Ascending aorta (tissue), 2 donors: ENCODE results near the gene RTEL1. TPM values are rescaled to one million over a fixed set of nuclear protein-coding genes. Genes with fewer than 3 reads are reported as not detected.

Source experiments
- DNase-seq, 2 donors: peaks; one replicate each; pipeline ENCODE4 v3.0.0-alpha.2; 2019; ENCODE audit warnings: low spot score in 2 of 2
- H3K27ac ChIP-seq, 2 donors: fragments of 200-600 bp; sonication (generic); one replicate each; pipeline ENCODE4 v1.5.1; 2016 to 2017; ENCODE audit warnings: mild to moderate bottlenecking in 1 of 2
- H3K27me3 ChIP-seq: fragments of 200-600 bp; sonication (generic); one replicate; pipeline ENCODE4 v1.5.1; 2017
- H3K36me3 ChIP-seq, 2 donors: fragments of 200-600 bp; sonication (generic); one replicate each; pipeline ENCODE4 v1.5.1; 2016
- H3K4me1 ChIP-seq, 2 donors: fragments of 200-600 bp; sonication (generic); one replicate each; pipeline ENCODE4 v1.5.1; 2016 to 2017; ENCODE audit warnings: mild to moderate bottlenecking in 1 of 2
- H3K4me3 ChIP-seq, 2 donors: fragments of 200-600 bp; sonication (generic); one replicate each; pipeline ENCODE4 v1.5.1; 2016 to 2017; ENCODE audit warnings: mild to moderate bottlenecking in 1 of 2
- H3K9me3 ChIP-seq, 2 donors: fragments of 200-600 bp; sonication (generic); one replicate each; pipeline ENCODE4 v1.5.1; 2016
- CTCF ChIP-seq, 3 experiments: fragments of 200-600 bp in 2 of 3; fragments of 450-650 bp in 1 of 3; sonication (generic) in 2 of 3; IDR thresholded peaks; one replicate each; pipeline ENCODE4 v1.5.1; 2016 to 2019; ENCODE audit warnings: antibody characterized with exemption in 3 of 3, mild to moderate bottlenecking in 1 of 3, moderate library complexity in 1 of 3
- intact Hi-C: fragments of 100-400 bp; cut with DNase I; formaldehyde crosslinking; loops from one replicate; pipeline ENCODE4 v1.15.1; 2023
- total RNA-seq: library from RNA; depleted of rRNA; stranded (reverse); fragments of >200 nt; gene quantifications from one replicate; pipeline ENCODE4 v1.1.0, GENCODE V29; 2016

RTEL1 gene
- total RNA-seq, 1 donor from 2014 or later: 80.6 TPM

GRCh38 chr20:63675681-63676368 lies 17.7 kb downstream of the RTEL1 start:
- H3K27ac ChIP-seq: no peak overlapping the region
- intact Hi-C loops: no loop called here
- TF ChIP-seq CTCF (IDR thresholded peaks at IDR 0.05): no peak
- peaks cover 55 to 65% of the 10 kb centered on the region in 2 donors for H3K36me3 ChIP-seq
- H3K9me3 ChIP-seq: no peaks in the 10 kb centered on the region
- no peak overlapping the region for H3K4me3 ChIP-seq
- no peak for DNase-seq
- no peaks in the 10 kb centered on the region for H3K27me3 ChIP-seq
- no peaks in the 10 kb centered on the region for H3K4me1 ChIP-seq

- Histone ChIP-seq H3K4me1 (peaks cover 9 to 16% of the 10 kb centered on the region in 2 donors), H3K9me3 (no peaks in the 10 kb centered on the region), H3K27ac (no peak overlapping the region), H3K36me3 (peaks cover 37 to 55% of the 10 kb centered on the region in 2 donors), H3K4me3 (no peak overlapping the region), H3K27me3 (no peaks in the 10 kb centered on the region)
- no peak for DNase-seq
- intact Hi-C loops: no loop called here
- no peak for TF ChIP-seq CTCF (IDR thresholded peaks at IDR 0.05)
These were observed 20.0 kb downstream of the RTEL1 start for GRCh38 chr20:63678071-63678470.

- DNase-seq: no peak
- intact Hi-C loops: no loop called here
- H3K4me1 ChIP-seq: peaks cover 11 to 20% of the 10 kb centered on the region in 2 donors
These were observed 20.8 kb downstream of the RTEL1 start for GRCh38 chr20:63678667-63679465.

GRCh38 chr20:63679799-63680305 lies 21.7 kb downstream of the RTEL1 start:
- intact Hi-C loops: no loop called here
- peaks cover 22 to 42% of the 10 kb centered on the region in 2 donors for H3K36me3 ChIP-seq
- TF ChIP-seq CTCF (IDR thresholded peaks at IDR 0.05): no peak
- H3K4me3 ChIP-seq: no peak overlapping the region
- H3K9me3 ChIP-seq: no peaks in the 10 kb centered on the region
- H3K4me1 ChIP-seq: peaks cover 11 to 20% of the 10 kb centered on the region in 2 donors
- peak overlapping the region in 1 of 2 donors; percentile 98 for H3K27ac ChIP-seq
- no peaks in the 10 kb centered on the region for H3K27me3 ChIP-seq
- DNase-seq: no peak

More at GRCh38 chr20:63678667-63679465, 20.8 kb downstream of the RTEL1 start:
- H3K4me3 ChIP-seq: no peak overlapping the region
- no peaks in the 10 kb centered on the region for H3K27me3 ChIP-seq
- no peak for TF ChIP-seq CTCF (IDR thresholded peaks at IDR 0.05)
- H3K36me3 ChIP-seq: peaks cover 29 to 51% of the 10 kb centered on the region in 2 donors
- H3K27ac ChIP-seq: no peak overlapping the region
- H3K9me3 ChIP-seq: no peaks in the 10 kb centered on the region

- intact Hi-C loops: no loop called here
- Histone ChIP-seq H3K4me3 (no peak overlapping the region), H3K4me1 (peaks cover 11 to 21% of the 10 kb centered on the region in 2 donors), H3K9me3 (no peaks in the 10 kb centered on the region), H3K36me3 (peaks cover 20 to 37% of the 10 kb centered on the region in 2 donors), H3K27me3 (no peaks in the 10 kb centered on the region), H3K27ac (peak overlapping the region; percentile 90 to 98)
- DNase-seq: no peak
- no peak for TF ChIP-seq CTCF (IDR thresholded peaks at IDR 0.05)
These were observed 22.3 kb downstream of the RTEL1 start for GRCh38 chr20:63680427-63680826.
